A172 (cell line): ENCODE data around the gene MFN2. TPM values are rescaled to one million over a fixed set of nuclear protein-coding genes. Genes with fewer than 3 reads are reported as not detected.
"Not testable (repeated sequence)": the region's sequence is repeated elsewhere in the genome, so short reads cannot be mapped to it uniquely, and the experiment has no call there.

ENCODE experiments used
- DNase-seq: peaks from one replicate; pipeline ENCODE4 v3.0.0-alpha.2; 2015; ENCODE audit warnings: low spot score
- total RNA-seq: library from RNA; depleted of rRNA; stranded (reverse); fragments of >200 nt; shearing (Covaris generic); gene quantifications from 2 replicates; pipeline ENCODE4 v1.2.3, GENCODE V29; 2014; rRNA removed

MFN2 gene
- 51.1 and 52.2 TPM in 2 replicates for total RNA-seq

DNA sequence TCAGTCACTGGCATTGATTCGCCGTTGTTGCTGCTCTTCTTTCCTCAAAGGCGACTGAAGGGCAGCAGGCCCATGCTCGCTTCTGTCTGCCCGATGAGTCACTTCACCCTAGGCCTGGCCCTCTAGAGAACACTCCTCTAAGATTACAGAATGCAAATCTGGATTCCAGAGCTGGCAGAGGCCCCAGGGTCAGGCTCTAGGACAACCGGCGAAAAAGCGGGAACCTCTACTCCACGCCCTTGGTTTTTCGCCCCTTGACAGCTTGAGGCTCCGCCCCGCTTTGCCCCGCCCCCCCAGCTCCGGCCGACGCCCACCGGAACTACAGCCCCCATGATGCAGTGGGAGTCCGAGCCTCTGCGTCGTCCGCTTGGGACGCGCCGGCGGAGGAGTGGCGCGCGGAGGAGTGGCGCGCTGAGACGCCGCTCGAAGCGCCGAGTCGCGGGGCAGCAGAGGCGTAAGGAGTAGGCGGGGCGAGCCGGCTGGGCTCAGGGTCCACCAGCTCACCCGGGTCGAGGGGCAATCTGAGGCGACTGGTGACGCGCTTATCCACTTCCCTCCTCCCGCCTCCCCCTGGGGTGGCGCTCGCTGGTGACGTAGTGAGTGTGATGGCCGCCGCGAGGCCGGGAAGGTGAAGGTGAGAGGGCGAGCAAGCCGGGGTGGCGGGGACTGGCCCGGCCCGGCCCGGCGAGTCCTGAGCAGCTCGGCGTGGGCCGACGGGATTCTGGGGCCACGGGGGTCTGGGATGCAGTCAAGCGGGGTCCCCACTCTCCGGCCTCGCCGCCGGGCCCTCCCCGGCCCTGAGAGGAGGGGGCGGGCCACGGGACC is at the start of gene MFN2:
MFN2 (plus strand) TSS at position 594 of the 825 bp plus-strand sequence. CDS start 8,725 bp downstream, outside the sequence.
- DNase-seq: peak; percentile 90

DNA sequence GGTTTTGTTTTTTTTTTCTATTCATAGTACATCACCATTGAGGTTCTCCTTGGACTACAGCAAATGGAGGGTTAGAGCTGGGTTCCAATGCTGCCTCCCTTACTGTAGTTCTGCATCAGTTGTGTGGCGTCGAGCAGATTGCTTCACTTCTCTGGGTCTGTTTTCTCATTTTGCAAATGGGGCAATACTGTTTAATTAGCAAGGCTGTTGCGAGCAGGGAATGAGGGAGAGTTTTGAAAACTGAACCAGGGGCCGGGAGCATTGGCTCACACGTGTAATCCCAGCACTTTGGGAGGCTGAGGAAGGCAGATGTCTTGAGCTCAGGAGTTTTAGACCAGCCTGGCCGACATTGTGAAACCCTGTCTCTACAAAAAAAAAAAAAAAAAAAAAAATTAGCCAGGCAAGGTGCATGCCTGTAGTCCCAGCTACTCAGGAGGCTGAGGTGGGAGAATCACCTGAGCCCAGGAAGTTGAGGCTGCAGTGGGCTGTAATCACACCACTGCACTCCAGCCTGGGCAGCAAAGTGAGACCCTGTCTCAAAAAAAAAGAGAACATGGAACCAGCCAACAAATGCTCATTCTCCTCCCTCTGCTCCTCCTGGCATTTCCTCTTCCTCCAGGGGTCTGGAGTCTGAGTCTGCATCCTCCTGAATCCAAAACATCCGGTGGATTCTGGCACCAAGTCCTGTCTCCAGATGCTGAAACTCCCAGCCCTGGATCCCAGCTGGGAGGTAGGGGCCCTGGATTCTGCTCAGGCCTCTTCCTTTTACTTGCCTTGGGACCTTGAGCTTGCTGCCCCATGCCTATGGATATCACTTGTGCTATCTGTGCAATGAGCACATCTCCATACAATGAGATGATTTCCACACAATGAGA is 49.4 kb upstream of the MFN2 start:
- no peak for DNase-seq

- DNase-seq: no peak
Observed at GRCh38 chr1:11931845-11932244, 48.4 kb upstream of the MFN2 start.

- peak; percentile 46 for DNase-seq
Observed at GRCh38 chr1:11934302-11935056, 45.8 kb upstream of the MFN2 start, which contains the start of gene PLOD1. TSS of gene PLOD1 (plus strand) at chr1:11934717. CDS start at chr1:11934780, 63 bp downstream.

DNA sequence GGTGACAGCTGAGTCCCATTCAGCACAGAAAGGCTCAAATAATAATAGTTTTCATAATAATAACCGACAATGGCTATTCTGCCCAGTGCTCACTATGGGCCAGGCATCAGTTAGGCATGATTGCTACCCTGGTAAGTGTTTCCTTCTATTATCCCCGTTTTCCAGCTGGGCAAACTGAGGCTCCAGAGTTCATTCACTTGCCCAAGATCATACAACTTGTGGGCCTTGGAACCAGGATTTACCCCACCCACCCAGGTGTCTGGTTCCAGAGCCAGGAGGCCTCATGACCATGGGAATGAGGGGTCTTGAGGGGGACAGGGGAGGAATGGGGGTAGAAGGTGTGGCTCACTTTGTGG is 45.2 kb upstream of the MFN2 start:
- no peak for DNase-seq

GRCh38 chr1:11935733-11936132 is 44.5 kb upstream of the MFN2 start:
- DNase-seq: not testable (repeated sequence)

GRCh38 chr1:11938722-11939526 is 41.3 kb upstream of the MFN2 start:
- DNase-seq: no peak

GRCh38 chr1:11939794-11940193 is 40.5 kb upstream of the MFN2 start:
- not testable (repeated sequence) for DNase-seq

DNA sequence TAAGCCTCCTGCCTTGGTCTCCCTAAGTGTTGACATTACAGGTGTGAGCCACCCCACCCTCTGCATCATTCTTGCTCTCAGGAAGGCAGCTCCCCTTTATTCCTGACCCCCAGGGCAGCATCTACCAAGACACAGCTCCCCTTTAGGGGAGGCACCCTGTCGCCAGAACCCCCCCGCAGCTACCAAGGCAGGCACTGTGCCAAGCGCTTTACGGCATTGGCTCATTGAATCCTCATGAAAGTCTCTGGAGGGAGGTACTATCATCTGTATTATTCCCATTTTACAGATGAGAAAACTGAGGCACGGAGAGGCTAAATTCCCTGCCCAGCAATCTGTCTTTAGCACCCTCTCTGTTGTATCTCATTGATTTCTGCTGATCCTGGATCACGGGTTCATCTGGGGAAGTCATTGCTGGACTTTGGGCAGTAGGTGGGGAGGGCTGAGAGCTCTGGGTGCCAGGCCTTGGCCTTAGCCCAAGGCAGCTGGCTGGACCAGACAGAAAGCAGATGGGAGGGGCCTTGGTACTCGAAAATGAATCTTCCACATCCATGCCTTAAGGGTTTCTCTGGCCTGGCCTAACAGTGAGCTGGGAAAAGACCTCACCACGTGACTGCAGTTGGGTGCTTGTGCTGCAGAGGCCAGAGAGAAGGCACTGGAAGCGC is 39.9 kb upstream of the MFN2 start:
- no peak for DNase-seq

GRCh38 chr1:11942280-11942679 is 38.0 kb upstream of the MFN2 start:
- DNase-seq: no peak

DNA sequence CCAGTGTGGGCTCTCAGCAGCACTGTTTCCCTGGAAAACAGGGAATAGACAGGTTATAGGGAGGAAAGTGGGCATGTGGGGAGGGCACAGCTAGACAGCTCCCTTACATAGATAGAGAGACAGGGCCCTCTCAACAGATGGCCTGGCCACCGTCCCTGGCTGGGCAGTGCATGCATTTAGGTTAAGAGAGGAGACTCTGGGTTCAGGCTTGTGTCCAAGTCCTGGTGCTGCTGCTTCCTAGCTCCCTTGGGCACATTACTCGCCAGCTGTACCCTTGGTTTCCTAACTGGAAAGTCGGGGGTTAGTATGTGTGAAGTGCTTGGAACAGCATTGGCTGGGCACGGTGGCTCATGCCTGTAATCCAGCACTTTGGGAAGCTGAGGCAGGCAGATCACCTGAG is 36.6 kb upstream of the MFN2 start:
- no peak for DNase-seq

DNA sequence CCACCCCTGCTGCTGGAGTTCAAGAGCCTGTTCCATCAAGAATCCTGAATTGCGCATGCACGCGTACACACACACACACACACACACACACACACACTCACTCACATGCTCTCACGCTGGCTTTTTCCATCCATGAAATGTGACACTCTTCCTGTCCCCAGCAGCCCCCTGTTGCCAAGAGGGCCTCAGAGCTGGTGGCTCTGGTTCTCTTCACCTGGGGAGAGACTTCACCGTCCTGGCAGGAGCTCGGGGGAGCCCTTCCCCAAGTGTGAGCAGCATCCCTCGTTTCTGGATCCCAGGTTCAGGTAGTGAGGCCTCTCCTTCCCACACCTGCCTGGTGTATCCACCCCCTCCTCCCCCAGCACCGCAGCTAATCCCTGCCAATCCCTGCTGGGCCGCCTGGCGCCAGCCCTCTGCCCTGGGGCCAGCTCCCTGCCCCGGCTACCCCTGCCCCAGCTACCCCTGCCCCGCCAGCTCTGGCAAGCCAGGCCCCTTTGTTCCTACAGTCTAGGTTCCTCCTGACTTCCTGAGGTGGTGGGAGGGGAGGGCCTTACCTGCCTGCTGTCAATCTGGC is 35.8 kb upstream of the MFN2 start:
- DNase-seq: no peak

GRCh38 chr1:11946647-11947046 is 33.6 kb upstream of the MFN2 start:
- DNase-seq: no peak

GRCh38 chr1:11948822-11949458 is 31.3 kb upstream of the MFN2 start:
- DNase-seq: no peak

DNA sequence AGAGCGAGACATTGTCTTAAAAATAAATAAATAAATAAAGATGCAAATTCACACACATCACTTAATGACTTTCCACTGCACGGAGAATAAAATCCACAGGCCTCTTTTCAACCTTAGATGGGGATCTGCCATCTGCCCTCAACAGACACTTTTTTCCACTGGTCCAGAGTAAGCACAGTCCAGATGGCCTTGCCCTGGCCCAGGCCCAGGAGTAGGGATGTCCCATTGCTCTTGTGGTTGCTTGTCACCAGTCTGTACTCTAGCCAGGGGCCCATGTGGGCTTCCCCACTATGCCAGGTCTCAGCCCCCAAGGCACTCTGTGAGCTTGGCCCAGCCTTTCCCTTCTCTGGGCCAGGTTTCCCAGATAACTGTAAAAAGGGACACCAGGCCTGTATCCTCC is 28.3 kb upstream of the MFN2 start:
- DNase-seq: no peak

DNA sequence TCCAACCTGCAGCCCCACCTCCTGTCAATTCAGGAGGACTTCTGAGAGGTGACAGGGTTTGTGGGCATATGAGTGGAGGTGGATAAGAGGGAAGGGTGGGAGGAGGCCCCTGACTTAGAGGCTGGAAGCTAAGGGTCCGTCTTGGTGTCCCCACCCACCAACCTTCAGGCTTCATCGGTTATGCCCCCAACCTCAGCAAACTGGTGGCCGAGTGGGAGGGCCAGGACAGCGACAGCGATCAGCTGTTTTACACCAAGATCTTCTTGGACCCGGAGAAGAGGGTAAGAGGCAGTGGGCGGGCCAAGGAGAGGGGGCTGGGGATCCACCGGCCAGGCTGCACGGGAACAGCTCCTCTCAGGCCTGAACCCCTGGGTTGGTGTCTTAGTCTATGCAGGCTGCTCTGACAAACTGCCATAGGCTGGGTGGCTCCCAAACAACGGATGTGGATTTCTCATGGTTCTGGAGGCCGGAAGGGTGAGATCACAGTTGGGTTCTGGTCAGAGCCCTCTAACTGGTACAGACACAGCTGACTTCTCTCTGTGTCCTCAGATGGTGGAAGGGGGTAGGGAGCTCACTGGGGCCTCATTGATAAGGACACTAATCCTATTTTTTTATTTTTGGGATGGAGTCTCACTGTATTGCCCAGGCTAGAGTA is 27.7 kb upstream of the MFN2 start:
- DNase-seq: no peak

DNA sequence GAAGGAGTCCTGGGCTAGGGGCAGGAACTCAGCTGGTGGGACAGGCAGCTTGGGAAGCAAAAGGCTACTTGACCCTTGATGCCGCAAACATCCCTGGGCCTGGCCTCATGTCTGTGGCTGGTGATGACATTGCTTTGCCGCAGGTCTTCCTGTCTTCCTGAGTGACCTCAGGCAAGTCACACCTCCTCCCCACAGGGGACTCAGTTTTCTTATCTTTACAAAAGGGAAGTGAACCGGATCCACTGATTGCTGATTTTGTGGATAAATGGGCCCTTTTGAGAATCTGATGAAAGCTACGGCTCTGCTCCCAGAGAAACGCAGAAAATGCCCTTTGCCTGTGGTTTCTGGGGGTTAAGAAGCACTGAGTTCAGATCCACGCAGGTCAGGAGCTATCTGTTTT is 25.0 kb upstream of the MFN2 start:
- no peak for DNase-seq

DNA sequence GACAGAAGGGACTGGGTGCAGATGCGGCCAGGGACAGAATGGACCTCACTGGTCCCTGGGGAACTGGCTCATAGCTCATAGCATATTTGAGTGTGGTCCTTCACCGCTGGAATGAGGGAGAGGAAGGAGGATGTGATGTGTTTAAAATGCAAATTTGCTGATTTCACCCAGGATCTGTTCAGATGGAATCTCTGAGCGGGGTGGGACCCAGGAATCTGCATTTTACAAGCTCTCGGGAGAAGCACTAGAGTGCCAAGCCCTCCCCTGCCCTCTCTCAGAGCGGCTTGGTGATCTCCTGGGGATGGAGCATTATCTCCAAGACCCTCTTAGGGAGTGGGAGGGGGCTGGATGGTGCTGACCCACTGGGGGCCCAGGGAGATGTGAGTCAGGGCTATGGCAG is 22.8 kb upstream of the MFN2 start:
- no peak for DNase-seq

DNA sequence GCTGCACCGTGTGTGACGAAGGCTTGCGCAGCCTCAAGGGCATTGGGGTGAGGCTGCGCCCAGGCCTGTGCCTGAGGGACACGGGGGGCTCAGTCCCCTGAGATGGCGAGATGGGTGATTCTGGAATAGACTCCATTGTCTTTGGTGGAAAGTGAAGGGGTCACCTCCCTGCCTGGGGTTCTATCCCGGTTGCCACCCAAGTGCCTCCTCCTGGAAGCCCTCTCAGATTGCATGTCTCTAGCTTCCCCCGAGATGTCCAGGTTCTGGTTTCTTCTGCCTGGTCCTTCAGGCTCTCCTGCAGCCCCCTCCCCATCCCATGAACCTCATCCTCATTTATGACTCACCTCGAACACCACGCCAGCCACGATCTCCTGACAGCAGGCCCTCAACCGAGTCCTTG is 22.3 kb upstream of the MFN2 start:
- no peak for DNase-seq
